HG03571 (cell line): ENCODE results near the gene STK17A.
A peak's percentile ranks its signal among the peaks of the same experiment; 100 is the strongest.
"Not testable (repeated sequence)": the region's sequence is repeated elsewhere in the genome, so short reads cannot be mapped to it uniquely, and the experiment has no call there.

Source experiments
- ATAC-seq: cut with Tn5 transposase; IDR thresholded peaks from one replicate; pipeline ENCODE4 v1.9.1; 2021; ENCODE audit not compliant: unreplicated experiment

The STK17A gene

DNA sequence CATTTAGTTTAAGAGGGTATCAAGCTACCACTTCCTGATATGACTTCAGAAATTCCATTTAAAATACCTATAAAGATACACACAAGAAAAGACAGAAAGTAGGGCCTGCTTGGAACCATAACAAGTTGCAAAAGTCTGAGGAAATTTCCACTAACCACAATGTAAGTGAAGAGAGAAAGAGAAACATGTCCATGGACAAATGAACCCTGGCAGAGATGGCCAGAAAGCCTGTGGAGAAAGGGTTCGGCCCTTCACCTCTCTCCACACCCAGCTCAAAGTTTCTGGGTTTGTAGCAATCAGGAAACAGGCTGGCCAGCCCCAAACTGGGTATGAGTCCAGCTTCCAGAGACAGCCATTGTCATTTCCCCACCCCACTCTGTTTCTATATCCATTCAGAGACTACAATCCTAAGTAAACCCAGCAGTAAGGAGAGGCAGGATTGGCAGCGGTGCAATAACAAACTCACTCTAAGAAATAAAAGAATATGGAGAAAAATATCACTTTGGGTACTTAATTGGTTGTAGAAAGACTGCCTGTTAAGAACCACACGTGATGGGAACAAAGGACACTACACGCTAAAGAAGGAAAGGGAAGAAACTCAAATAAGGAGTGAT, 71.1 kb downstream of the STK17A start:
- ATAC-seq: no peak

DNA sequence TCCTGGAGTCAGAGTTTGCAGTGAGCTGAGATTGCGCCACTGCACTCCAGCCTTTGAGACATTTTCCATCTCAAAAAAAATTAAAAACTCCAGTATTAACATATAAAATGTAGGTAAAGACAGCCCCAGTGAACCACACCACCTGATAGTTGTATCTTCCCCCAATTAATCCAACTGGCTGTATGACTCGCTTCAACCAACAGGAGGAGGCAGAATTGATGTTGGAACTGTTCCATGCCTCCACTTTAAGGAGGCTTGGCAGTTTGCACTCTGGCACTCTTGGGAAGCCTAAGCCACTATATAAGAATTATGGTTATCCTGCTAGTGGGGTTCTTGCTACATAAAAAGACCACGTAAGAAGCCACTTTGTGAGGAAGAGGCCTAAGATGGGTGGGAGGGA, 72.7 kb downstream of the STK17A start:
- ATAC-seq: no peak

DNA sequence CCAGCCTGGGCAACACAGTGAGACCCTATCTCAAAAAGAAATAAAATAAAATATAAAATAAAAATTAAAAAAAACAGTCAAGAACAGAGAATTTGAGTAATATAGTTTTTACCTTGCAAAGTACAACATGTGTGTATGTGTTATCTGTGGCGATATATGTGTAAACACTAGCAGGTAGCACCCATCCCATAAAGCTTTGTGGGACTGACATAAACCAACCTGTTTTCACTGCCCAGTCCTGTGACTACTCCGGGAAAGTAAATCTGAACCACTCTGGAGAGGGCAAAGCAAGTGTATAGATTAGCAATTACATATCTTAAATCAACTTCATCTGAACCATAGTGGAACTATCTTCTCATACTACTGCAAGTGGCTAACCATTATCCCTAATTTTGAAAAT, 74.1 kb downstream of the STK17A start:
- ATAC-seq: no peak

DNA sequence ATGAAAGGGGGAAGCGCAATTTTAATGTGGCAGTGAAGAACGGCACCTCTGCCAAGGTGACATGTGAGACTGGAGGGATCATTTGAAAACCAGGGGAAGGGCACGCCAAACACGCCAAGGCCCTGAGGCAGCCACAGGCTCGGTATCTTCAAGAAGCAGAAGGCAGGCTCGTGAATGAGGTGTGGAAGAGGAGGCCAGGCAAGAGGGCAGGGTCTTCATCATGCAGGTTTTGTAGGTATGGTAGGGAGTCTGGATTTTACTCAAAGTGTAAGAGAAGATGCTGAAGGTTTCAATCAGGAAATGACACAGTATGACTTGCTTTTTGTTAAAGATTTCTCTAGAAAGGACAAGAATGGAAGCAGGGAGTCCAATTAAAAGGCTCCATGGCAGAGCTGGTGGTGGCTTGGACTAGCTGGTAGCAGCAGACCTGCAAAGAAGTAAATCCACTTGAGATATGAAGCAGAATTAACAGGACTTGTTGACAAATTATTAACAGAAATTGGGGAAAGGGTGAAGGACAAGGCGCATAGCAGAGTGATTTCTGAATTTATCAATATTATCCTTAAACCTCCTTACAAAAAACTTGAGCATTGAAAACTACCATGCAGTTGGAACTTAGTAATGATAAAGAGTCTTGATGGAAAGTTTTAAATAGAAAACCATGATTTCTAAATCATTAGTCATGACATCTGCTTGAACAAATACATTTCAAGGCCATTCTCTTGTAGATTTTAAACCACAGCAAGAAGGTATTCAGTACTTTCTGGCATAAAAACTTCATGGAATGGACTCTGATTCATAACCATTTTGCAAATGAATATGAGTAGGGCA, 76.0 kb downstream of the STK17A start:
- ATAC-seq: peak; percentile 78

DNA sequence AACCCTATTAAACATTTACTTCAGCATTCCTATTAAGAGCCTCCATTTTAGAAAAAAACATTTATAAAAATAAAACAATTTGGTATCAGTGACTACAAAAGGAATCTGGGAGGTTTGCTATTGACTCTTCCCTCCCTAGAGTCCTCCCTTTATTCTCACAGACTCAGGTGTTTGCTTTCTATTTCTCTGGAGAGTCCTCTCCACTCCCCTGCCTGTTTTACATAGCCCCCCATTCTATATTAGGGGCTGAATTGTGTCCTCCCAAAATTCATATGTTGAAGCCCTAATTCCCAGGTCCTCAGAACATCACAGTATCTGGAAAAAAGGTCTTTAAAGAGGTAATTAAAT, 76.6 kb downstream of the STK17A start:
- ATAC-seq: no peak

DNA sequence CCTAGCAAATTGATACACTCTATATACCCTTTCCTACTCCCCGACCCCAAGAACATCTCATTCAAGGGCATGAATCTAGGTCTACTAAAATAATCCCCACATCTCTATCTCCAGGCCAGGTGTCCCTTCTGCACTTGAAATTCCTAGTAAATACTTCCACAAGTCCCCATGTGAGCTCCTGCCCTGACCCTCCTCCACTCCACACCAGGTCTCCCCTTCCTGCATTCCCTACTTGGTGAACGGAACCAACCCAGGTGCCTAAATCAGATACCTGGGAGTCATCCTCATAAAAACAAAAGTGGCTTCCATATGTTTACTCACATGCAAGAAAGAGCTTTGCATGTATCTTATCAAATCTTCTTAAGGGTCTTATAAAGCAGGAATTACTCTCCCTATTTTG, 77.2 kb downstream of the STK17A start:
- no peak for ATAC-seq

DNA sequence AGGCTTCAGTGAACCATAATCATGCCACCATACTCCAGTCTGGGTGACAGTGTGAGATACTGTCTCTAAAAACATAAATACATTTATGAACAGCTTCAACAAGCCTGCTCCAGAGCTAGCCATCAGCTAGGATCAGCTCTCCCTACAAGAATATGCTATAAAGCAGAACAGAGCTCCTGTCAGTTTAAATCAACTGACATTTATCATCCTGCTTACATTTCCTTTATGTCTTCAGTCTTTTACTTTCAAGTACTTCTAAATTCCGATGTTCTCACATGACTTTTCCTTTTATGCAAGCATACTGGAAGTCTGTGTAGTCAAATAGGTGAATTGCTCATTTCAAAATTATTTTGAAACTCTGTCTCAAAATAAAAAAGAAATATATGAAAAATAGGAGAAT, 81.8 kb downstream of the STK17A start:
- ATAC-seq: no peak

DNA sequence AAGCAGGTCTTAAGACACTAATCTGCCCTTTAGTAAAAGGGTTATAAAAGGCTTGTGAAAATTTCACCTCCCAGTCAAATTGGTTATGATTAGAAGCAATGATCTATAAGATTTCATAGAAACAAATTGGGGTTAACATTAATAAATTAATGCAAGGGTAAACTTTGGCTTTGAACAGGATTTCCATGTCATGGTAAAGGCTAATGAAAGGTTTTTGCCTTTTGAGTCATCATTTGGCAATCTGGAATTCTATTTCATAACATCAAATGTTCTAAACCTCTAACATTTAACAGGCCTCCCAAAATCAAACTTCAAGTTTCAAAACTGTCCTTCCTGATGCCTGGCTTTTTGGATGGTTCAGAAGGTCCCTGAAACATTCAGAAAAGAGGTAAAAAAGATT, 84.0 kb downstream of the STK17A start:
- no peak for ATAC-seq

DNA sequence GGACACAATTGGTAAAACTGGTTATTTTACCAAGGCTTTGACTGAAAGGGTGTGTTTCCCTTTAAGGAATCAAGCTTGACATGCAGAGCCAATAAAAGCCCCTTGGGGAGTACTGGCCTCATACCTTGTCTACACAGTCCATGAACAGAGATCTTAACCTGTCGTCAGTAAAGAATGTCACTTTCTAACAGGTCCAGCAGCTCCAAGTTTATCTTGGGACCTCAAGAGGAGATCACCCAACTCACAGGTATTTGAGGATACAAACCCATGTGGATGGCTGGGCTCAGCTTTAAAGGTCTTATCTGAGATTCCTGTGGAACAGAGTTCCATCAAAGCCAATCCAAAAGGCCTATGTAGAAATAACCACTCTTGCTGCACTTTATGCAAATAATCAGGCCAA, 85.1 kb downstream of the STK17A start:
- ATAC-seq: no peak

DNA sequence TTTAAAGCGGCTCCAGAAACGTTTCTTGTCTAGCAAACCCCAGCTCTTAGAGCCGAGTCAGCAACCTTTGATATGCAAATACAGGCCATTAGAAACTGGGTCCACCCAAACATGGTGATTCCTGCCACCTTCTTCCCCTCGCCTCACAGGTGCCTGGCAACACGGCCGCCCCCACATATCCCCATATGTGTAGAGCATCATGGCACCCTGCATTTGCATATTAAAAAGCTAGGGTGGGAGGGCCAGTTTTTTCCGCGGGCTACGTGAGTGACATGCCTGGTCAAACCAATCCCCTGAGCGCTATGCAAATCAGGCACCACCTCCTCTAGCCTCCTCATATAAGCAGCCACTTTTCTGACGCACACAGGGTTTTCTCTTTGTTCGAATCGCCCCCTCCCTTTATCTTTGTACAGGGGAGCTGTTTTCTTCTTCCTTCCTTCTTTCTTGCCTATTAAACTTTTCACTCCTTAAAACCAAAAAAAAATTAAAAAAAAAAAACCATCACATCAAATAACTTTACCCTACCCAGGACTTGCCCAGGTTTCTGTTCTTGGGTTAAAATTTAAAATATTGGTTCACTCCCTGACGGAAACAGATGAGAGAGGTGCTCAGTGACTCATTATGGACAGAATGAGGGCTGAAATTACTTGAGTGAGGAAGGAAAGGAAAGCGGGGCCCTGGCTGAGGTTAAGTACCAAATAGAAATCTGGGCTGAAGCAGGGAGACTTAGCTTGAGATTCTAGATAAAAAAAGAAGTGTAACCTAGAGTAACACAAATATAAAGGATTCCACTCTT, 86.6 kb downstream of the STK17A start:
- ATAC-seq: no peak

DNA sequence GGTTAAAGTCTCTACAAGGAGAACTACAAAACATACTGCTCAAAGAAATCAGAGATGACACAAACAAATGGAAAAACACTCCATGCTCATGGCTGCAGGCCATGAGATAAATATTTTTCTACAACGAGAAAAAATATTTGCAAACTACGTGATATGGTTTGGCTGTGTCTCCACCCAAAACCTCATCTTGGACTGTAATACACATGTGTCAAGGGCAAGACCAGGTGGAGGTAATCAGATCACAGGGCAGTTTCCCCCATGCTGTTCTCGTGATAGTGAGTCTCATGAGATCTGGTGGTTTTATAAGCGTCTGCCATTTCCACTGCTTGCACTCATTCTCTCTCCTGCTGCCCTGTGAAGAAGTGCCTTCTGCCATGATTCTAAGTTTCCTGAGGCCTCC, 88.6 kb downstream of the STK17A start:
- no peak for ATAC-seq

DNA sequence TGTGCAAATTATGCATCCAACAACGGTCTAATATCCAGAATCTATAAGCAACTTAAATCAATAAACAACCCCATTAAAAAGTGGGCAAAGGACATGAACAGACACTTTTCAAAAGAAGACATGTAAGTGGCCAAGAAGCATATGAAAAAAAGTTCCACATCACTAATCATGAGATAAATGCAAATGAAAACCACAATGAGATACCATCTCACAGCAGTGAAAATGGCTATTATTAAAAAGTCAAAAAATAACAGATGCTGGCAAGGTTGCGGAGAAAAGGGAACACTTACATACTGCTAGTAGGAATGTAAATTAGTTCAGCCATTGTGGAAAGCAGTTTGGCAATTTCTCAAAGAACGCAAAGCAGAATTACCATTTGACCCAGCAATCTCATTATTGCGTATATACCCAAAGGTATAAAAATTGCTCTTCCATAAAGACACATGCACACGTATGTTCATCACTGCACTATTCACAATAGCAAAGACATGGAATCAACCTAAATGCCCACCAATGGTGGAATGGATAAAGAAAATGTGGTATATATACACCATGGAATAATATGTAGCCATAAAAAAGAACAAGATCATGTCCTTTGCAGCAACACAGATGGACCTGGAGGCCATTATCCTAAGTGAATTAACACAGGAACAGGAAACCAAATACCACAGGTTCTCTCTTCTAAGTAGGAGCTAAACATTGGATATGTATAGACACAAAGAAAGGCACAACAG, 90.5 kb downstream of the STK17A start:
- ATAC-seq: not testable (repeated sequence)

DNA sequence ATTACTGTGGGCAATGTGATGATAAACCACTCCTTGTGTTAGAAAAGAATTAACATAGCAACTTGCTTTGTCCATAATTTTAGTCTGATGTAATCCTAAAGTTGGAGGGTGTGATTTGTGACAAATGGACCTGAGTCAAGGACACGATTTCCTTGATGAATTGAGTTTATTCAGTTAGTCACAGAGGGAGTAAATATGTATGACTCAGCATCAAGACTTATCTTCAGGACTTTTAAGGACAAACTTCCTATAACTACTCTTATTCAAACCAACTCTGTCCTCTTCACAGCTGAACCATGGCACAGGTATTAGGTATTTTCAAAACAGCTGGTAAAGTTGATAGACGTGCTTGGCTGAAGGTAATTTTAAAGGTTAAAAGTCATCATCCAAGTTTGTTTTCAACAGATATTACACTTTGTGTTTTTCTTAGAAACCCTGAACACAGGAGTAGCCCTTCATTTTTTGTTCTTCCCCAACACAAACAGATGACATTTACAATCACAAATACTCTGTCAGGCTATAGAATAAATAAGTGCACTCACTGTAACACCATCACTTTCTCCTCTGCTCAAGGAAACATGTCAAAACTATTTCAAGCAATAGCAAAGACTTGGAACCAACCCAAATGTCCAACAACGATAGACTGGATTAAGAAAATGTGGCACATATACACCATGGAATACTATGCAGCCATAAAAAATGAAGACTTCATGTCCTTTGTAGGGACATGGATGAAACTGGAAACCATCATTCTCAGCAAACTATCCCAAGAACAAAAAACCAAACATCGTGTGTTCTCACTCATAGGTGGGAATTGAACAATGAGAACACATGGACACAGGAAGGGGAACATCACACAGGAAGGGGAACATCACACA, 91.9 kb downstream of the STK17A start:
- ATAC-seq: no peak
